Suprapubic skin (tissue), 4 donors: ENCODE measurements around the gene TST. TPM values are rescaled to one million over a fixed set of nuclear protein-coding genes. Genes with fewer than 3 reads are reported as not detected.
A peak's percentile ranks its signal among the peaks of the same experiment; 100 is the strongest.

Experiments used
- DNase-seq, 2 donors: peaks; one replicate each; pipeline ENCODE4 v3.0.0-alpha.2; 2019; ENCODE audit warnings: low spot score in 2 of 2
- H3K27ac ChIP-seq: fragments of 200-600 bp; sonication (generic); one replicate; pipeline ENCODE4 v1.5.1; 2019
- H3K27me3 ChIP-seq: fragments of 200-600 bp; sonication (generic); one replicate; pipeline ENCODE4 v1.5.1; 2019
- H3K36me3 ChIP-seq: fragments of 200-600 bp; sonication (generic); one replicate; pipeline ENCODE4 v1.5.1; 2019
- H3K4me1 ChIP-seq: fragments of 200-600 bp; sonication (generic); one replicate; pipeline ENCODE4 v1.5.1; 2019
- H3K4me3 ChIP-seq: fragments of 200-600 bp; sonication (generic); one replicate; pipeline ENCODE4 v1.5.1; 2019; ENCODE audit warnings: mild to moderate bottlenecking
- H3K9me3 ChIP-seq: fragments of 200-600 bp; sonication (generic); one replicate; pipeline ENCODE4 v1.5.1; 2019
- EP300 ChIP-seq: sonication (generic); formaldehyde crosslinking; IDR thresholded peaks from one replicate; pipeline ENCODE4 v1.6.1; 2017; ENCODE audit warnings: antibody characterized with exemption
- POLR2A ChIP-seq, 2 donors: fragments of 450-650 bp; IDR thresholded peaks; one replicate each; pipeline ENCODE4 v1.6.1; 2017; ENCODE audit warnings: antibody characterized with exemption in 2 of 2, mild to moderate bottlenecking in 2 of 2, moderate library complexity in 2 of 2
- POLR2AphosphoS5 ChIP-seq, 3 donors: sonication (generic); formaldehyde crosslinking; IDR thresholded peaks; one replicate each; pipeline ENCODE4 v1.6.1; 2017; ENCODE audit warnings: antibody characterized with exemption in 3 of 3
- WGBS: methylation state at CpG from one replicate; pipeline ENCODE4 v1.1.5; 2018; 5-methylcytosine and 5-hydroxymethylcytosine counted together
- total RNA-seq, 4 donors: library from RNA; depleted of rRNA; stranded (reverse); fragments of >200 nt; gene quantifications; one replicate each; pipeline ENCODE4 v1.1.0, GENCODE V29; 2016
- TF ChIP-seq, protein P1 (sequence below), 2 donors: fragments of 200-600 bp in 1 of 2; fragments of 450-650 bp in 1 of 2; sonication (generic) in 1 of 2; IDR thresholded peaks; one replicate each; pipeline ENCODE4 v1.5.1; 2016 to 2019; ENCODE audit warnings: antibody characterized with exemption in 2 of 2, mild to moderate bottlenecking in 1 of 2, moderate library complexity in 1 of 2

The TST gene
- total RNA-seq, 4 donors from 2014 or later: 23.2 to 56.3 (median 52.4) TPM

DNA sequence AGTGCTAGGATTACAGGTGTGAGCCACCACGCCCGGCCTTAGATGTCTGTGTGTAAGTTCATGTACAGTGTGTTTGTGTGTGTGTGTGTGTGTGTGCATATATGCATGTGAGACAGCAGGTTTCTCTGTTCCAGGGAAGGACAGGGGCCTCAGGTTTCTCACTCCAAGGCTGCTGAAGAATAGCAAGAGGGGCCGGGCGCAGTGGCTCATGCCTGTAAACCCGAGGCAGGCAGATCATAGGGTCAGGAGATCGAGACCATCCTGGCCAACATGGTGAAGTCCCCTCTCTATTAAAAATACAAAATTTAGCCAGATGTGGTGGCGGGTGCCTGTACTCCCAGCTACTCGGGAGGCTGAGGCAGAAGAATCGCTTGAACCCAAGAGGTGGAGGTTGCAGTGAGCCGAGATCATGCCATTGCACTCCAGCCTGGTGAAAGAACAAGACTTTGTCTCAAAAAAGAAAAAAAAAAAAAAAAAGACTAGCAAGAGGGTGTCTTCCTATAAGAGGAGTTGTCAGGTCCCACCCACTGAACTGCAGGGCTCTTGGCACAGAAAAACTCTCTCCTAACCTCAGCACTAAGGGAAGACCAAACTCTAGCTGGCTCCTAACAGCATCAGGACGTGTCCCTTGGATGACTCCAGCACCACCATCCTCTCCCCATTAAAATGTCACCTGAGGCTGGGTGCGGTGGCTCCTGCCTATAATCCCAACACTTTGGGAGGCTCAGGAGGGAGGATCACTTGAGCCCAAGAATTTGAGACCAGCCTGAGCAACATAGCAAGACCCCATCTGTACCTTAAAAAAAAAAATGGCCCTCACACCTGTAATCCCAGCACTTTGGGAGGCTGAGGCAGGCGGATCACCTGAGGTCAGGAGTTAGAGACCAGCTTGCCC is 40.0 kb downstream of the TST start:
- no peak overlapping the region for H3K27ac ChIP-seq
- peaks cover 9% of the 10 kb centered on the region for H3K27me3 ChIP-seq
- H3K9me3 ChIP-seq: no peaks in the 10 kb centered on the region
- no peak for DNase-seq
- TF ChIP-seq EP300 (no peak), POLR2A (IDR thresholded peaks at IDR 0.05) (no peak), POLR2AphosphoS5 (IDR thresholded peaks at IDR 0.05) (no peak)
- TF ChIP-seq, protein P1, sequence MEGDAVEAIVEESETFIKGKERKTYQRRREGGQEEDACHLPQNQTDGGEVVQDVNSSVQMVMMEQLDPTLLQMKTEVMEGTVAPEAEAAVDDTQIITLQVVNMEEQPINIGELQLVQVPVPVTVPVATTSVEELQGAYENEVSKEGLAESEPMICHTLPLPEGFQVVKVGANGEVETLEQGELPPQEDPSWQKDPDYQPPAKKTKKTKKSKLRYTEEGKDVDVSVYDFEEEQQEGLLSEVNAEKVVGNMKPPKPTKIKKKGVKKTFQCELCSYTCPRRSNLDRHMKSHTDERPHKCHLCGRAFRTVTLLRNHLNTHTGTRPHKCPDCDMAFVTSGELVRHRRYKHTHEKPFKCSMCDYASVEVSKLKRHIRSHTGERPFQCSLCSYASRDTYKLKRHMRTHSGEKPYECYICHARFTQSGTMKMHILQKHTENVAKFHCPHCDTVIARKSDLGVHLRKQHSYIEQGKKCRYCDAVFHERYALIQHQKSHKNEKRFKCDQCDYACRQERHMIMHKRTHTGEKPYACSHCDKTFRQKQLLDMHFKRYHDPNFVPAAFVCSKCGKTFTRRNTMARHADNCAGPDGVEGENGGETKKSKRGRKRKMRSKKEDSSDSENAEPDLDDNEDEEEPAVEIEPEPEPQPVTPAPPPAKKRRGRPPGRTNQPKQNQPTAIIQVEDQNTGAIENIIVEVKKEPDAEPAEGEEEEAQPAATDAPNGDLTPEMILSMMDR (IDR thresholded peaks at IDR 0.05): no peak
- 81% methylated on average over 9 of the region's 13 CpGs for WGBS
- no peaks in the 10 kb centered on the region for H3K36me3 ChIP-seq
- peaks cover 13% of the 10 kb centered on the region for H3K4me1 ChIP-seq
- no peak overlapping the region for H3K4me3 ChIP-seq

DNA sequence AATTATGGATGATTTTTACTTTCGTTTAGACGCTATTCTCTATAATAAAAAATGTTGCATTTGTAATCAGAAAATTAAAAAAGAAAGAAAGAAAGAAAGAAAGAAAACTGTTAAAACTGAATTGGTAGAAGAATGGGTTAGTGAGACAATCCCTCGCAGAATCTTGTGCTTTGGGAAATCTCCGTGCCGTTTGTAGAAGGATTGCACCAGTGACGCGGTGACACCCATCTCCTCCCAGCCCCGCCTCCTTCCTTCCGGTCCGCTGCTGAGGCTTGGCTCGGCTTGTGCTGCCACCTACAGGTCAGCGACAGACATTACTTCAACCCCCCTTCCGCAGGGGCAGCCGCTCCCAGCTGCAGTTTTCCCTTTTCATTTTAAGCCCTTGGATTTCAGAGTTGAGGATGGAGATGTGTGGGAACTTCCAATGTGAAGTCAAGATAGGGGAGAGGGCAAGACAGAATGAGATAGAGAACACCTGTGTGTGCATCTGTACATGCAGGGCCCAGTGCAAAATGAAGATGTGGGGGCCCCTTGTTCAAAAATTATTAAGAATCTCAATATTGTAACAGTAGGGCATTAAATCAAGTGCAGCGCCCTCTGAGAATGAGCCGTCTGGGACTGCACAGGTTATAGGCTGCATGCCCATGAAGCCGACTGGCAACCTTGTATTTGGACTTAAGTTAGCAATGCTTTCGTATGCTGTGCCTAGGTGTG is 41.1 kb downstream of the TST start:
- Histone ChIP-seq H3K27ac (no peak overlapping the region), H3K27me3 (no peaks in the 10 kb centered on the region)

DNA sequence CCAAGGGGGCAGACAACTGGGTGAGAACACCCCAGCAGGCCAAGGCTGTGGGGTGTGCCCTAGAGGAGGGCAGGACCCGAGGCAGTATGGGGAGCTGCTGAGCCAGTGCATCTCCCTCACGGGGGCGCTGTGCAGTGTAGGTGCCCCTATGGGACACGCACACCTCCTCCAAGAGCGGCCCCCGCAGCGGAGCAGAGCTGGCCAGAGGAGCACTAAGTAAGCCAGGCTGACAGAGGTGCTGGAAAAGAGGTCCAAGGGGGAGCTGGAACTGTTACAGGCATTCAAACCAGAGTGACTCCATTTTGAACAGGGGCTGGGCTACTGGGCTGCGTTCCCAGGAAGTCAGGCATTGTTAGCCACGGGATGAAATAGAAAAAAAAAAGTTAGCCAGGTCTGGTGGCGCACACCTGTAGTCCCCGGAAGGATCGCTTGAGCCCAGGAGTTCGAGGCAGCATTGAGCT is 41.8 kb downstream of the TST start:
- WGBS: 23% methylated on average over 6 of the region's 13 CpGs
- Histone ChIP-seq H3K4me3 (peak overlapping the region; percentile 39), H3K36me3 (no peaks in the 10 kb centered on the region), H3K27me3 (no peaks in the 10 kb centered on the region), H3K9me3 (no peaks in the 10 kb centered on the region), H3K4me1 (peaks cover 13% of the 10 kb centered on the region), H3K27ac (no peak overlapping the region)
- peak in 1 of 2 donors; percentile 76 for DNase-seq
- no peak for TF ChIP-seq POLR2A (IDR thresholded peaks at IDR 0.05)
- TF ChIP-seq, protein P1 (IDR thresholded peaks at IDR 0.05): peak in 1 of 2 donors; percentile 9

More for the DNA sequence above, 41.1 kb downstream of the TST start:
- 8% methylated on average over 18 of the region's 18 CpGs for WGBS
- TF ChIP-seq, protein P1 (IDR thresholded peaks at IDR 0.05): peak; percentile 92 to 95
- TF ChIP-seq EP300: no peak
- no peak for TF ChIP-seq POLR2A (IDR thresholded peaks at IDR 0.05)
- no peak for TF ChIP-seq POLR2AphosphoS5 (IDR thresholded peaks at IDR 0.05)
- Histone ChIP-seq H3K4me1 (peaks cover 13% of the 10 kb centered on the region), H3K36me3 (no peaks in the 10 kb centered on the region), H3K9me3 (no peaks in the 10 kb centered on the region), H3K4me3 (peak overlapping the region; percentile 39)
- DNase-seq: peak; percentile 94 to 96

DNA sequence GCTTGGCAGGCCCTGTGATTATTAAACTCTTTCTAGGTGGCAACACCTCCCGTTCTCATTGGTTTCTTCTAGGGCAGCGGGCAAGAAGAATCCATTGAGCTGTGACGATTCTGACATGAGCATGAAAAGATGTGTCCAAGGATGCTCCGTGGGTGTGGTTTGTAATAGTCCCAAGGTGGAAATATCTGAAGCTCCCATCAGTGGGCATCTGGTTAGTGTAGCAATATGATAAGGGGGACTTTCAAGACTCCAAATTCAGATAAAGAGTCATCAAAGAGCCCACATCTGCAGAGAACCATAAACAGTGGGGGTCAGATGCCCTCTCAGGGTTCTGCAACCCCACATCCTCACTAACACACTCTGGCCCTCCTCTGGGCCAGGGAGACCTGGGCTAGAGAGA is 42.6 kb downstream of the TST start:
- no peak for DNase-seq
- Histone ChIP-seq H3K27me3 (no peaks in the 10 kb centered on the region), H3K4me1 (peaks cover 21% of the 10 kb centered on the region), H3K27ac (no peak overlapping the region), H3K4me3 (no peak overlapping the region), H3K36me3 (no peaks in the 10 kb centered on the region), H3K9me3 (no peaks in the 10 kb centered on the region)
- TF ChIP-seq, protein P1 (IDR thresholded peaks at IDR 0.05): no peak
- TF ChIP-seq POLR2A (IDR thresholded peaks at IDR 0.05): no peak
- TF ChIP-seq POLR2AphosphoS5 (IDR thresholded peaks at IDR 0.05): no peak
- TF ChIP-seq EP300: no peak
- 81% methylated on average over 4 of the region's 4 CpGs for WGBS
